GM19238 (cell line): ENCODE data around the gene BRI3BP.
"Not testable (repeated sequence)": the region's sequence is repeated elsewhere in the genome, so short reads cannot be mapped to it uniquely, and the experiment has no call there.

Source experiments
- DNase-seq: peaks from one replicate; pipeline ENCODE4 v3.0.0; 2011; ENCODE audit warnings: low spot score; ENCODE audit not compliant: insufficient read length

Gene BRI3BP

GRCh38 chr12:125065919-125066570 is 72.6 kb downstream of the BRI3BP start:
- no peak for DNase-seq

- DNase-seq: no peak
Measured at GRCh38 chr12:125068391-125068790, 74.9 kb downstream of the BRI3BP start.

DNA sequence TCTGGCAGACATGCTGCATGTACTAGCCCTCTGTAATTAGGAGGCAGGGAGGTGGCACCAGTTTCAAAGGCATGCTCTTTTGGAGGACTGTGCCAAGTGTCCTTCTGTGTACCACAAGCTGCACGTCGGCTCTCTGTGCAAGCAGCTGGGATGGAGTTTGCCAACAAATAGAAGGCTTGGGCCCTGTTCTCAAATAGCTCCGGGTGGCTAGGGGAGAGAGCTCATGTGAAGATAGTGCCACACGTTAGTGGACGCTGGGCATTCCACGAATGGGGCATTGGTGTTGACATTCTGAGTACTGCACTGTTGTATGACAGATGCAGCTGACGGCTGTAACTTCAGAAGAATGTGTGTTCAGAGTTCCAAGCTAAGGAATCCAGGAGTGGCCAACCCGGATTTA is 76.2 kb downstream of the BRI3BP start:
- no peak for DNase-seq

DNA sequence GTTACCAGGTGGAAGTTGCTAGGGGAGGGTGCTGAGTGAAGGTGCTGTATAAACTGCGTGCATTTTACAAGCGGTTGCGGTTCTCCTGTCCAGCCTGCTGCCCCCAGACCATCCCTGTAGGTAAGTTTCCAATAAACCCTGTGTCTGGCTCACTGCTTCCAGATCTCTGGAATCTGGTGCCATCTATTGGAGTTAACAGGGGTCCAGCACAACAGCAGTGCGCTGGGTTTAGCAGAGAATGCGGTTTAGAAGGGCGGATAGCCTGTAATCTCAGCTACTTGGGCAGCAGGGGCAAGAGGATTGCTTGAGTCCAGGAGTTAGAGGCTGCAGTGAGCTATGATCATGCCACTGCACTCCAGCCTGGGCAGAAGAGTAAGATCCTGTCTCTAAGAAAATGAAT is 76.7 kb downstream of the BRI3BP start:
- DNase-seq: no peak

DNA sequence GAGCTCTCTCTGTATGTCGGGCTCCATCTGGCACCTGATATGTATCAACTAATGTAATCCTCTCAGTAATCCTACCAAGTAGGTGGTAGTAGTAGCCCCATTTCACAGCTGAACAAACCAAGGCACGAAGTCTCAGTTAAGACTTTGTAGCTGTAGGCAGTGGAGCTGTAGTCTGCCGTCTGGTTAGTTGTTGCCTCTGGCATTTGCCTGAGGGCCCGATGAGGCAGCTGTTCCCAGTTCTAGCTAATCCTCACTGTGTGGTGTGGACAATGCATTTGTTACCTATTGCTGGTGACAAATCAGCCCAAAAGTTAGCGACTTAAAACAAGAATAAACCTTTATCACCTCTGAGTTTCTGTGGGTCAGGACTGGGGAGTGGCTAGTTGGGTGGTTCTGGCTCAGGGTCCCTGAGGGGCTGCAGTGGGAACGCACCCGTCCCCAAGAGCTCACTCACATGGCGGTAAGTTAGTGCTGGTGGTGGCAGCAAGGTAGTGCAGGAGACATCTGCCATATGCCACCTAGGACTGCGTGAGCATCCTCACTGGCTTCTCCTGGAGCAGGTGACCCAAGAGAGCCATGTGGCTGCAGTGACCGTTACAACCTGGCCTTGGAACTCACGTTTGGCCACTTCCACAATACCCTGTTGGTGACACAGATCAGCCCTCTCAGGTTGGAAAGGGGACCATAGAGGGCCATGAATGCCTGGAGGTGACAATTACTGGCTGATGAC is 77.4 kb downstream of the BRI3BP start:
- no peak for DNase-seq

DNA sequence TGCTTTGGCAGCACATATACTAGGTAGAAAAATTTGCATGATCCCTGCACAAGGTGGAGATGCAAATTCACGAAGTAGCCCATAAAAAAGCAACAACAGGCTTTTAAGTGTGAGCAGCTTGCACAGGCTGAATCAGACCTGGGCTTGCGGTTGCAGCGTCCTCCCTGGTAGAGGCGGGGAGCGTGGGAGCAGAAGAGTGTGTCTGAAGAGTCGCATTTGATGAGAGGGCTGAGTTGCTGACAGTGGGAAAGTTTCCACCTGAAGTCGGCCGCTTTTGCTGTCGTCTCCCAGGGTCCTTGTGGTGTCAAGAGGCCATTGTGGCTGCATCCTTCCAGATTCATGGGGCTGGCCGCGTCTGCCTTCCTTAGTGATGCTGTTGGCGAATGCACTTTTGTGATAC is 78.0 kb downstream of the BRI3BP start:
- DNase-seq: no peak

DNA sequence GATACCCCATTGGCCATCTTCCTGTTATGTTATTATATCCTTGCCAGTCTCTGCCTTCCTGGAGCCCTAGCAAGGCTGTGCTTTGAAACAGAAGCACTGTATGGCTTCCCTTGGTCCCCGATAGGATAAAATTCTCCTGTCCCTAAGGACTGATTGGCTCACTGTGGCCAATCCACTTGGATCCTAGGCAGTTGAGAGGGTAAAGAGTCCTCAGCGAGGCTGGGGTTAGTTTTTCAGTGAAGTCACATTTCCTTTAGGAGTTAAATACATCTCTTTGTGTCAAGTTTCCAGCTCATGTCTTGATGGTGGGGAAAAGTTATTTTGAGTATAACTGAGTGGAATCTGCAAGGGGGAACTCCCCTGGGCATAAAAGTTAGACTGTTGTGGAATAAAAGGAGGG is 79.1 kb downstream of the BRI3BP start:
- DNase-seq: no peak

DNA sequence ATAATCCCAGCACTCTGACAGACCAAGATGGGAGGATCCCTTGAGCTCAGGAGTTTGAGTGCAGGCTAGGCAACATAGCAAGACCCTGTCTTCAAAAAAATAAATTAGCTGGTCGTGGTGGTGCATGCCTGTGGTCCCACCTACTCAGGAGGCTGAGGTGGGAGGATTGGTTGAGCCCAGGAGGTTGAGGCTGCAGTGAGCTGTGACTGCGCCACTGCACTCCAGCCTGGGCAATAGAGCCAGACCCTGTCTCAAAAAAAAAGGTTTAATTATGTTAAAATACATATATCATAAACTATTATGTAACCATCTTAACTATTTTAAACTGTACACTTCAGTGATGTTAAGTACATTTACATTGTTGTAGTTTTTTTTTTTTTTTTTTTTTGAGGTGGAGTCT is 80.8 kb downstream of the BRI3BP start:
- DNase-seq: not testable (repeated sequence)

DNA sequence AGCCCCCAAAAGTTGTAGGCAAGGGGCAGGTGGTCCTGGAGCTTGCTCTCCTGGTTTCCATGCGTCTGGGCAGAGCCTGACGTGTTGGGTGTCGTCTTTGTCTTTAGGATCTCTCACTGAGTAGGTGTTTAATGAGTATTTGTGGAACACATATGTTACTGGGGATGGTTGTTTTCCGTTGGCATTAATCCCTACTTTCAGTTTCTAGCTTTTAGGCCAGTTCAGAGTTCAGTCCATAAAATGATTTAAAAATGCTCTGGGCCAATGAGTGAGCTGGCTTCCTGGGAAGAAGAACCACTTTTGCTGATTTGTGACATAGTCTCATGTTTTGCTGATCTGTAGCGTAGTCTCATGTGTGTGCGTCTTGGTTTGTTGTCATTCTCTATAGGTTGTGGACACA is 82.7 kb downstream of the BRI3BP start:
- no peak for DNase-seq

GRCh38 chr12:125079084-125079483 is 85.6 kb downstream of the BRI3BP start:
- no peak for DNase-seq

DNA sequence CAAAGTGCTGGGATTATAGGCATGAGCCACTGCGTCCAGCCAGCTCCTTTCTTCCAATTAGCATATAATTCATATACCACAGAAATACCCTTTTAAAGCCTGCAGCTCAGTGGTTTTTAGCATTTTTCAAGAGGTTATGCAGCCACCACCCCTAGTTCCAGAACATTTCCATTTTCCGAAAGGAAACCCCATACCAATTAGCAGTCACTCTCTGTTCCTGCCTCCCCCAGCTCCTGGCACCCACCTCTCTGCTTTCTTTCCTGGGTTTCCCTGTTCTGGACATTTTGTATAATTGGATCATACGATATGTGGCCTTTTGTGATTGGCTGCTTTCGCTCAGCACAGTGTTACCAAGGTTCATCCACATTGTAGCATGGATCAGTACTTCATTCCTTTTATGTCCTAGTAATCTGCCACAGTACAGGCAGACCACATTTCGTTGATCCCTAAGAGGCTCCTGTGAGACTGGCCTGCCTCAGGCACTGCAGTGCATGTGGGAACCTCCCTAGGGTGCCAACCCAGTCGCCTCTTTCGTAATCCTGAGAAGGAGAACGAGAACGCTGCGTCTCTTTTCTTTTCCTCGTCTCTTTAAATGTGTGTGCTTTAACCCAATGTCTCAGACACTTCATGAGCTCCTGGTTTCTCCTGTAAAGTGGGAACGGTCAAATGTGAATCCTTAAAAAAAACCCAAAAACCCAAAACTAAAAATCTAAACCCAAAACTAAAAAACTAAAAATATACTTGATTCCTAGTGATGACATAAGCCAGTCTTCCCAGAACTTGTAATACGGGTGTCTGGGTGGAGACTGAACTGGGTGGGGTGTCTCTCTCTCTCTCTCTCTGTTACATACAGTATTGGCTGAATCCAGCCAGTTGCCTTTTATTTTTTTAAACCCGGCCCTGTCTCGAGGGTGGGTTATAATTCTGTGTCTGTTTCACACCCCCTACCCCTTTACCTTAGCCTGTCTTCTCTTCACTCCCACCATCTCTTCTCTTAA is 86.5 kb downstream of the BRI3BP start:
- DNase-seq: no peak
